Ishikawa (cell line): ENCODE measurements around the gene MAD1L1.

ENCODE experiments used
- CEBPB ChIP-seq: IDR thresholded peaks from 2 replicates; pipeline ENCODE4 v1.6.1; 2012
- CREB1 ChIP-seq: IDR thresholded peaks from 2 replicates; pipeline ENCODE4 v1.6.1; 2012; ENCODE audit warnings: low read depth
- EGR1 ChIP-seq: IDR thresholded peaks from 2 replicates; pipeline ENCODE4 v1.6.1; 2012
- EP300 ChIP-seq: IDR thresholded peaks from 2 replicates; pipeline ENCODE4 v1.6.1; 2012; ENCODE audit warnings: borderline replicate concordance
- FOXM1 ChIP-seq: IDR thresholded peaks from 2 replicates; pipeline ENCODE4 v1.6.1; 2012; ENCODE audit warnings: low read depth, borderline replicate concordance
- NFIC ChIP-seq: IDR thresholded peaks from 2 replicates; pipeline ENCODE4 v1.6.1; 2012
- RAD21 ChIP-seq: IDR thresholded peaks from 2 replicates; pipeline ENCODE4 v1.6.1; 2012; ENCODE audit warnings: low read depth
- TAF1 ChIP-seq: IDR thresholded peaks from 2 replicates; pipeline ENCODE4 v1.6.1; 2012; ENCODE audit warnings: low read depth, mild to moderate bottlenecking
- TCF12 ChIP-seq: IDR thresholded peaks from 2 replicates; pipeline ENCODE4 v1.6.1; 2012; ENCODE audit warnings: low read depth
- TEAD4 ChIP-seq: IDR thresholded peaks from 2 replicates; pipeline ENCODE4 v1.6.1; 2012
- YY1 ChIP-seq: IDR thresholded peaks from 2 replicates; pipeline ENCODE4 v1.6.1; 2012; ENCODE audit warnings: low read depth
- ZBTB7A ChIP-seq: IDR thresholded peaks from 2 replicates; pipeline ENCODE4 v1.6.1; 2012; ENCODE audit warnings: low read depth
- TF ChIP-seq, protein P1 (sequence below): IDR thresholded peaks from 2 replicates; pipeline ENCODE4 v1.6.1; 2012; ENCODE audit warnings: low read depth, mild to moderate bottlenecking
- TF ChIP-seq, protein P2 (sequence below): IDR thresholded peaks from 2 replicates; pipeline ENCODE4 v1.6.1; 2012
- TF ChIP-seq, protein P3 (sequence below): IDR thresholded peaks from 2 replicates; pipeline ENCODE4 v1.6.1; 2012

MAD1L1 gene

DNA sequence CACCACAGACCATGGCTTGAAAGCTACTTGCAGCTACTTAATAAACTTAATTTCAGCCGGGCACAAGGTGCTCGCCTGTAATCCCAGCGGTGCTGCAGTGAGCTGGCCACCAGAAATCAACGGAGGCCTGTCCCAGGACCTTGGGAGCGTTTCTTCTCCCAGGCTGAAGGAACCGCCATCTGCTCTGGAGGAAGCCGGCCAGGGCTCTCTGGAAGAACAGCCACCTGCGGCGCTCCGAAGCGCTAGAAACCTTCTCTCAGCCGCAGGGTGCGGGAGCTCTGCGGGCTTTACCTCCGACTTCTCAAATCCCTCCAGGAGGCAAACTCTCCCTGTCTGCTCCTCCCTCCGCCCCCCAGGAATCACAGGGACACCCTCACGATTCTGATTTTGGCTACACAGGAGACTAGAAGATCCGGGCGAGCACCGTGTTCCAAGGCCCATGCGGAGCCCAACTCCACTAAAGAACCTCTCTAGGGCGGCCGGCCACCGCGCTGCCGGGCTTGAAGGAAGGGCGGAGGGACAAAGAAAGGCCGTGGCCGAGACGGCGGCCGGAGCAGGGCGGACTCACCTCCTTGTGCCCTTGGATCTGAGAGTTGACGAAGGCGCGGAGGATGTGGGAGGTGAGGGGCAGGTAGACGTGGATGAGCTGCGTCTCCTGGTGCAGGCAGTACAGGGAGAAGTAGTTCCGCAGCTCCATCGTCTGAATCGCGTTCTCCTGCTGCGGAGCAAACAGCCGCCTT, 23.7 kb upstream of the MAD1L1 start:
- no peak for TF ChIP-seq CEBPB
- TF ChIP-seq ZBTB7A = no peak
- TF ChIP-seq, protein P1, sequence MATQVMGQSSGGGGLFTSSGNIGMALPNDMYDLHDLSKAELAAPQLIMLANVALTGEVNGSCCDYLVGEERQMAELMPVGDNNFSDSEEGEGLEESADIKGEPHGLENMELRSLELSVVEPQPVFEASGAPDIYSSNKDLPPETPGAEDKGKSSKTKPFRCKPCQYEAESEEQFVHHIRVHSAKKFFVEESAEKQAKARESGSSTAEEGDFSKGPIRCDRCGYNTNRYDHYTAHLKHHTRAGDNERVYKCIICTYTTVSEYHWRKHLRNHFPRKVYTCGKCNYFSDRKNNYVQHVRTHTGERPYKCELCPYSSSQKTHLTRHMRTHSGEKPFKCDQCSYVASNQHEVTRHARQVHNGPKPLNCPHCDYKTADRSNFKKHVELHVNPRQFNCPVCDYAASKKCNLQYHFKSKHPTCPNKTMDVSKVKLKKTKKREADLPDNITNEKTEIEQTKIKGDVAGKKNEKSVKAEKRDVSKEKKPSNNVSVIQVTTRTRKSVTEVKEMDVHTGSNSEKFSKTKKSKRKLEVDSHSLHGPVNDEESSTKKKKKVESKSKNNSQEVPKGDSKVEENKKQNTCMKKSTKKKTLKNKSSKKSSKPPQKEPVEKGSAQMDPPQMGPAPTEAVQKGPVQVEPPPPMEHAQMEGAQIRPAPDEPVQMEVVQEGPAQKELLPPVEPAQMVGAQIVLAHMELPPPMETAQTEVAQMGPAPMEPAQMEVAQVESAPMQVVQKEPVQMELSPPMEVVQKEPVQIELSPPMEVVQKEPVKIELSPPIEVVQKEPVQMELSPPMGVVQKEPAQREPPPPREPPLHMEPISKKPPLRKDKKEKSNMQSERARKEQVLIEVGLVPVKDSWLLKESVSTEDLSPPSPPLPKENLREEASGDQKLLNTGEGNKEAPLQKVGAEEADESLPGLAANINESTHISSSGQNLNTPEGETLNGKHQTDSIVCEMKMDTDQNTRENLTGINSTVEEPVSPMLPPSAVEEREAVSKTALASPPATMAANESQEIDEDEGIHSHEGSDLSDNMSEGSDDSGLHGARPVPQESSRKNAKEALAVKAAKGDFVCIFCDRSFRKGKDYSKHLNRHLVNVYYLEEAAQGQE = no peak
- TF ChIP-seq EP300 = no peak
- TF ChIP-seq NFIC = no peak
- no peak for TF ChIP-seq EGR1
- no peak for TF ChIP-seq CREB1
- TF ChIP-seq RAD21 = no peak
- no peak for TF ChIP-seq TCF12
- TF ChIP-seq FOXM1 = no peak
- TF ChIP-seq, protein P2, sequence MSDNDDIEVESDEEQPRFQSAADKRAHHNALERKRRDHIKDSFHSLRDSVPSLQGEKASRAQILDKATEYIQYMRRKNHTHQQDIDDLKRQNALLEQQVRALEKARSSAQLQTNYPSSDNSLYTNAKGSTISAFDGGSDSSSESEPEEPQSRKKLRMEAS = no peak
- no peak for TF ChIP-seq YY1
- TF ChIP-seq TAF1 = no peak
- TF ChIP-seq, protein P3, sequence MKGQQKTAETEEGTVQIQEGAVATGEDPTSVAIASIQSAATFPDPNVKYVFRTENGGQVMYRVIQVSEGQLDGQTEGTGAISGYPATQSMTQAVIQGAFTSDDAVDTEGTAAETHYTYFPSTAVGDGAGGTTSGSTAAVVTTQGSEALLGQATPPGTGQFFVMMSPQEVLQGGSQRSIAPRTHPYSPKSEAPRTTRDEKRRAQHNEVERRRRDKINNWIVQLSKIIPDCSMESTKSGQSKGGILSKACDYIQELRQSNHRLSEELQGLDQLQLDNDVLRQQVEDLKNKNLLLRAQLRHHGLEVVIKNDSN = no peak
- no peak for TF ChIP-seq TEAD4

DNA sequence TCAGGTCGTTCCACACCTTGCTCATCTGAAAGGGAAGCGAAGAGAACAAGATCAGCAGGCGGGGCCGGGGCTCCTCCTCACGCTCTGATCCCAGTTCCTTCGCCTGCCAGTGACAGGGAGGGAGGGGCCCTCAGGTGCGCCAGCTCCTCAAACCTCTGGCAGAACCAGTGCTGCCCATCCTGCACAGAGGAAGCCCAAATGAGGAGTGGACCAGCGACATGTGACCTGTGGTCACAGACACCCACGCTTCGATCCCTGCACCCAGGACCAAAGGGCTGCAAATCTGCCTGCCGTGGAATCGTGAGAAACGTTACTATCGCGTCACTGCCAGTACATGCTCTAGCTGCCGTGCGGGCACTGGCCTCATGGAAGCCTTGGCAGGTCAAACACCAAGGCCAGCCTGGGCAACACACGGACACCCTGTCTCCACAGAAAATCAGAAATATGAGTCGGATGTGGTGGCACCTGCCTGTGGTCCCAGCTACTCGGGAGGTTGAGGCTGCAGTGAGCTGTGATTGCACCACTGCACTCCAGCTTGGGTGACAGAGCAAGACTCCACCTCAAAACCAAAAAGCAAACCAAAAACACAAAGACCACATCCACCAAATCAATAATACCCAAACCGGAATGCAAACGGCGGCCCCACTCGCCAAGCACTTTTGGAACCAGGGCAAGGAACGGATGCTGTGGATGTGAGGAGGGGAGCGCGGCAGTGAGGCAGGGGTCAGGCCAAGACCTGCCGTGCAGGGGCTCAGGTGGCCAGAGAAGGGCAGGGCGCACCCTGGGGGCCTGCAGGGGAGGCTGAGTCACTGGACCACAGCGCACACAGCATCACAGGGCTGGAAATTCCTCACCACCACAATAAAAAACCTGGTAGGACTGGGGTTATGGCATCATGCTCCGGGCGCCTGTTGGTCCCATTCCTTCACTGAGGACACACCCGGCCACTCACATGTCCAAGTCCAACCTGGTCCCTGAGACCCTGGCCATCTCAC, 22.7 kb upstream of the MAD1L1 start:
- TF ChIP-seq RAD21 = no peak

DNA sequence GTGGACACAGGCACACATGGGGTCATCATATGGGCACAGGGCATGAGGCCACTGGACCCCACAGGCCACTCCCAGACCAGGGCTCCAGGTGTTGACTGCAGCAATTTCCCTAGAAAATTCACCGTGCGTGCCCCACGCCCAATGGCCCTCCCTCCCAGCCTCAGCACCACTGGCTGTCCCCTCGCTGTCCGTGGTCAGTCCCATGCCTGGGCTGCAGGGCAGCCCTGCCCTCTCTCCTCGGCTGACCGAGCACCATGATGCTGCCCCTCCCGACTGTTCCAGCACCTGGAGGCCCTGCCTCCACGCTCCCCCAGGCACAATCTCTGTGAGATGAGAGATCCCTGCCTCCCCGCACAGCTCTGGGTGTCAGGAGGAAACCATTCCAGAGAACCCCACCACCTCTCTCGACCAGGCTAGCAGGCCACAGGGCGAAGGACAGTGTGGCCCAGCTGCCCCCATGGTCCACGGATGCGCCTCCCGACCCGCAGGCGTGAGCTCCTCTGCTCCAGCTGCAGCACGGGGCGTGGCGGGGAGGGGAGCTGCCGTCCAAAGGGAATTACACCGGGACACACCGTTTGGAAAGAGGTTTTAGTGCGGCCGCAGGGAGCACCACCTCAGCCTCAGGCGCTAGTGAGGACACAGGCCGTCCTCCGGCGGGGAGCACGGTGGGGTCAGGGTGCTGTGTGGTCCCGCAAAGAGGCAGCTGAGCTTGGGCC, 21.8 kb upstream of the MAD1L1 start:
- no peak for TF ChIP-seq TEAD4
- TF ChIP-seq FOXM1 = no peak
- TF ChIP-seq ZBTB7A = no peak
- TF ChIP-seq YY1 = no peak
- TF ChIP-seq TCF12 = no peak
- TF ChIP-seq EGR1 = no peak
- TF ChIP-seq, protein P3 = no peak
- TF ChIP-seq, protein P2 = no peak
- TF ChIP-seq RAD21 = no peak

DNA sequence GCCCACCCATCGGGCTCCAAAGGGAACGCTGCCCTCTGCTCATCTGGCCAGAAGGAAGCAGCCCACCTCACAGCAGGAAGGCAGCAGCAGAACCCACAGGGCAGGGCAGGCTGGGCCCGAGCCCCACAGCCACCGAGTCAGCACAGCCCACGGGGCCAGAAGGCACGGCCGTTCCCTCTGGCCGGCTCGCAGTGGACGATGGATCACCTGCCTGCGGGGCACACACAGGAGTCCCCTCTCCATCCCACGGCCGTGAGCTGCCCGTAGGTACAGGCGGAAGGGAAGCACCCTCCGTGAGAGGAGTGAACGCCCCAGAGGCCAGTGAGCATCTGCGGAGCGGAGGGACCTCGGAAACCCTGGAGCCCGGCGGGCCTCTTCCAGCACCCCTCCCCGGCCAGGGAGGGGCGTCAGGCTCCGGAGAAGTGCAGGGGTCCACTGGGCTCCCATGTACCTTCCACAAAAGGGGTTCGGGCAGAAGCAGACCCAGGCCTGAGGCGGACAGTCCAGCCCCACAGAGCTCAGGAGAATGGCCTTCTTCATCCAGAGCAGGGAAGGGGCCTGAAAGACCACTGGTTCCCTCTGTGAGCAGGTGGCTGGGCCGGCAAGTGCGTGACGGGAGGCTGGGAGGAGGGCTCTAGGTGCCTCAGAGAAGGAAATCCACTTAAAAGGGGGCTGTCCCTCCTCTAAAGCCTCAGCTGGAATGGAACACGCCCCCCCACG, 20.9 kb upstream of the MAD1L1 start:
- TF ChIP-seq CREB1 = no peak
- TF ChIP-seq, protein P1 = no peak
- TF ChIP-seq TEAD4 = no peak
- TF ChIP-seq EGR1 = no peak
- TF ChIP-seq TAF1 = no peak
- TF ChIP-seq, protein P2 = no peak
- TF ChIP-seq FOXM1 = no peak
- TF ChIP-seq, protein P3 = no peak
- no peak for TF ChIP-seq ZBTB7A
- TF ChIP-seq YY1 = no peak
- no peak for TF ChIP-seq EP300
- TF ChIP-seq CEBPB = no peak
- no peak for TF ChIP-seq NFIC
- no peak for TF ChIP-seq RAD21
- TF ChIP-seq TCF12 = no peak
